ENCODE measurements around the gene TMEM150B.

Gene TMEM150B

GRCh38 chr19:55348317-55349034 is 23.3 kb upstream of the TMEM150B start:
- no peak for DNase-seq (ENCODE audit: low read depth)
- no peak overlapping the region for H3K4me3 ChIP-seq (ENCODE audit: low read depth, low read length)
- TF ChIP-seq CTCF (IDR thresholded peaks at IDR 0.05; ENCODE audit: low read depth, low read length, missing control alignments) = no peak

GRCh38 chr19:55347442-55348009 is 22.4 kb upstream of the TMEM150B start:
- no peak overlapping the region for H3K4me3 ChIP-seq (ENCODE audit: low read depth, low read length)
- no peak for DNase-seq (ENCODE audit: low read depth)
- no peak for TF ChIP-seq CTCF (IDR thresholded peaks at IDR 0.05; ENCODE audit: low read depth, low read length, missing control alignments)

- DNase-seq (ENCODE audit: low read depth) = no peak
Measured at GRCh38 chr19:55346725-55347441, 21.7 kb upstream of the TMEM150B start.

GRCh38 chr19:55345818-55346724 is 20.9 kb upstream of the TMEM150B start:
- no peak for TF ChIP-seq CTCF (IDR thresholded peaks at IDR 0.05; ENCODE audit: low read depth, low read length, missing control alignments)
- no peak for DNase-seq (ENCODE audit: low read depth)
- no peak overlapping the region for H3K4me3 ChIP-seq (ENCODE audit: low read depth, low read length)

More at GRCh38 chr19:55346725-55347441, 21.7 kb upstream of the TMEM150B start:
- no peak for TF ChIP-seq CTCF (IDR thresholded peaks at IDR 0.05; ENCODE audit: low read depth, low read length, missing control alignments)
- H3K4me3 ChIP-seq (ENCODE audit: low read depth, low read length) = no peak overlapping the region

GRCh38 chr19:55345101-55345817 is 20.1 kb upstream of the TMEM150B start:
- no peak for TF ChIP-seq CTCF (IDR thresholded peaks at IDR 0.05; ENCODE audit: low read depth, low read length, missing control alignments)
- DNase-seq (ENCODE audit: low read depth) = no peak
- no peak overlapping the region for H3K4me3 ChIP-seq (ENCODE audit: low read depth, low read length)

- H3K4me3 ChIP-seq (ENCODE audit: low read depth, low read length) = no peak overlapping the region
- TF ChIP-seq CTCF (IDR thresholded peaks at IDR 0.05; ENCODE audit: low read depth, low read length, missing control alignments) = no peak
- no peak for DNase-seq (ENCODE audit: low read depth)
Measured at GRCh38 chr19:55344444-55344843, 19.3 kb upstream of the TMEM150B start.

Data from GM12864 (cell line).